SK-N-SH treated with all-trans-retinoic acid at 6 μM for 48 hours (cell line): ENCODE results near the gene FAM3D.

Source experiments
- ATAC-seq: fragments of 200-7000 bp; cut with Tn5 transposase; 3 replicates; pipeline ENCODE4 v1.9.1; 2020; ENCODE audit warnings: mild to moderate bottlenecking, moderate library complexity
- ARNTL ChIP-seq: fragments of 450-650 bp; formaldehyde crosslinking; IDR thresholded peaks from 2 replicates; pipeline ENCODE4 v1.5.0; 2020; ENCODE audit warnings: low read depth, mild to moderate bottlenecking, moderate library complexity, borderline replicate concordance
- BACH2 ChIP-seq: fragments of 250-450 bp; sonication (Bioruptor Pico); IDR thresholded peaks from 2 replicates; pipeline ENCODE4 v1.9.0; 2021; ENCODE audit warnings: mild to moderate bottlenecking, borderline replicate concordance
- ESRRG ChIP-seq: fragments of 250-450 bp; sonication (Bioruptor Pico); IDR thresholded peaks from 2 replicates; pipeline ENCODE4 v1.6.1; 2021; ENCODE audit warnings: mild to moderate bottlenecking
- GLIS3 ChIP-seq: fragments of 250-450 bp; sonication (Bioruptor Pico); IDR thresholded peaks from 2 replicates; pipeline ENCODE4 v1.5.0; 2020; ENCODE audit warnings: mild to moderate bottlenecking, moderate library complexity
- ISL1 ChIP-seq: fragments of 250-450 bp; sonication (Bioruptor Pico); IDR thresholded peaks from 2 replicates; pipeline ENCODE4 v2.1.2; 2022; ENCODE audit warnings: mild to moderate bottlenecking, moderate library complexity
- OSR1 ChIP-seq: fragments of 250-450 bp; sonication (Bioruptor Pico); IDR thresholded peaks from 2 replicates; pipeline ENCODE4 v1.8.0; 2022; ENCODE audit warnings: moderate library complexity, mild to moderate bottlenecking, inconsistent platforms
- PPARA ChIP-seq: fragments of 250-450 bp; sonication (Bioruptor Pico); IDR thresholded peaks from 2 replicates; pipeline ENCODE4 v1.5.0; 2020; ENCODE audit warnings: mild to moderate bottlenecking, borderline replicate concordance
- RARB ChIP-seq: fragments of 250-450 bp; sonication (Bioruptor Pico); IDR thresholded peaks from 2 replicates; pipeline ENCODE4 v1.8.0; 2021; ENCODE audit warnings: mild to moderate bottlenecking, moderate library complexity
- SNAI2 ChIP-seq: fragments of 250-450 bp; sonication (Bioruptor Pico); IDR thresholded peaks from 2 replicates; pipeline ENCODE4 v1.5.0; 2020; ENCODE audit warnings: mild to moderate bottlenecking, moderate library complexity
- TCF4 ChIP-seq: fragments of 250-450 bp; sonication (Bioruptor Pico); IDR thresholded peaks from 2 replicates; pipeline ENCODE4 v1.8.0; 2021; ENCODE audit warnings: mild to moderate bottlenecking, moderate library complexity, borderline replicate concordance
- TOX ChIP-seq: fragments of 250-450 bp; sonication (Bioruptor Pico); IDR thresholded peaks from 2 replicates; pipeline ENCODE4 v1.8.0; 2021; ENCODE audit warnings: mild to moderate bottlenecking, moderate library complexity, borderline replicate concordance
- ZC3H10 ChIP-seq: fragments of 250-450 bp; sonication (Bioruptor Pico); IDR thresholded peaks from 2 replicates; pipeline ENCODE4 v1.5.1; 2021; ENCODE audit warnings: mild to moderate bottlenecking, moderate library complexity
- ZFP3 ChIP-seq: fragments of 250-450 bp; sonication (Bioruptor Pico); IDR thresholded peaks from 2 replicates; pipeline ENCODE4 v1.5.0; 2020; ENCODE audit warnings: mild to moderate bottlenecking, moderate library complexity
- ZFP30 ChIP-seq: fragments of 450-650 bp; formaldehyde crosslinking; IDR thresholded peaks from 2 replicates; pipeline ENCODE4 v1.5.0; 2022; ENCODE audit warnings: mild to moderate bottlenecking, moderate library complexity
- ZNF8 ChIP-seq: fragments of 450-650 bp; formaldehyde crosslinking; IDR thresholded peaks from 2 replicates; pipeline ENCODE4 v1.5.0; 2020; ENCODE audit warnings: mild to moderate bottlenecking, moderate library complexity
- TF ChIP-seq, protein P1 (sequence below): fragments of 250-450 bp; sonication (Bioruptor Pico); IDR thresholded peaks from 2 replicates; pipeline ENCODE4 v1.5.0; 2020; ENCODE audit warnings: mild to moderate bottlenecking, moderate library complexity
- TF ChIP-seq, protein P2 (sequence below): fragments of 250-450 bp; sonication (Bioruptor Pico); IDR thresholded peaks from 2 replicates; pipeline ENCODE4 v1.5.1; 2020; ENCODE audit warnings: low read depth, mild to moderate bottlenecking, moderate library complexity
- TF ChIP-seq, protein P3 (sequence below): fragments of 250-450 bp; sonication (Bioruptor Pico); IDR thresholded peaks from 2 replicates; pipeline ENCODE4 v1.8.0; 2020; ENCODE audit warnings: mild to moderate bottlenecking, moderate library complexity, borderline replicate concordance
- TF ChIP-seq, protein P4 (sequence below): fragments of 250-450 bp; sonication (Bioruptor Pico); IDR thresholded peaks from 2 replicates; pipeline ENCODE4 v1.5.1; 2021; ENCODE audit warnings: mild to moderate bottlenecking, moderate library complexity
- TF ChIP-seq, protein P5 (sequence below): fragments of 250-450 bp; sonication (Bioruptor Pico); IDR thresholded peaks from 2 replicates; pipeline ENCODE4 v1.8.0; 2021; ENCODE audit warnings: low read depth, mild to moderate bottlenecking, moderate library complexity, borderline replicate concordance

FAM3D gene

DNA sequence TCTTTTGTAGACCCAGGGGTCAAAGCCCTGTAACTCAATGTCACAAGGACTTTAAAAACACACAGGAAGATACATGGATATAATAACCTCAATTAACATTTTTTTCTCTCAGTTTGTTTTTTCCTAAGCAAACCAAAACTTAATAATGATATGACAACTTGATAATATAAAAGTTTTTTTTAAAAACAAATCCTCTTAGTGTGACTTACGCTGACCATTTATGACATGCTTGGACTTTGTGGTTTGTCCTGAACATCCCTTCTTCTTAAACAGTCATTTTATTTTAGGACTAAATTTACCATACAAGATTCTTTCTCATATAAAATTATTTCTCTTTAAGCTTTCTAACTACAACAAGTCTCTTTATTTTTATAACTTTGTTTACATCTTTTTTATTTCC, 25.4 kb upstream of the FAM3D start:
- no peak for ATAC-seq
- no peak for TF ChIP-seq ISL1 (CRISPR knock-in tag)

DNA sequence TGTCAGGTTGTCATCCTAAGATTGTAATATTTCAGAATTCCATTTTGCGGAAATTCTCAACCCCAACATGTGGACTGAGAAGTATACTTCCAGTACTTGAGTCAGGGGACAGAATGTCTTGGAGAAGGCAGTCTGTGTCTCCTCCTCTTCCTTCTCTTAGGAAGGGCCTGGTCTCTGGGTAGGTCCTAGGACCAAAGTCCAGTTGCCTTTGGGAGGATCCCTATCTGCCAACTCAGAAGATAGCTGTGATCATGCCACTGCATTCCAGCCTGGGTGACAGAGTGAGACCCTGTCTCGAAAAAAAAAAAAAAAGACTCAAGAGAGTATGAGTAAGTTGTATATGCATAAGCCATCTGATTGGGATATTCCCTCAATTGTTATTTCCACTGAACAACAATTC, 23.9 kb upstream of the FAM3D start:
- ATAC-seq = no peak
- TF ChIP-seq ZFP30 (CRISPR knock-in tag) = no peak
- TF ChIP-seq, protein P1, sequence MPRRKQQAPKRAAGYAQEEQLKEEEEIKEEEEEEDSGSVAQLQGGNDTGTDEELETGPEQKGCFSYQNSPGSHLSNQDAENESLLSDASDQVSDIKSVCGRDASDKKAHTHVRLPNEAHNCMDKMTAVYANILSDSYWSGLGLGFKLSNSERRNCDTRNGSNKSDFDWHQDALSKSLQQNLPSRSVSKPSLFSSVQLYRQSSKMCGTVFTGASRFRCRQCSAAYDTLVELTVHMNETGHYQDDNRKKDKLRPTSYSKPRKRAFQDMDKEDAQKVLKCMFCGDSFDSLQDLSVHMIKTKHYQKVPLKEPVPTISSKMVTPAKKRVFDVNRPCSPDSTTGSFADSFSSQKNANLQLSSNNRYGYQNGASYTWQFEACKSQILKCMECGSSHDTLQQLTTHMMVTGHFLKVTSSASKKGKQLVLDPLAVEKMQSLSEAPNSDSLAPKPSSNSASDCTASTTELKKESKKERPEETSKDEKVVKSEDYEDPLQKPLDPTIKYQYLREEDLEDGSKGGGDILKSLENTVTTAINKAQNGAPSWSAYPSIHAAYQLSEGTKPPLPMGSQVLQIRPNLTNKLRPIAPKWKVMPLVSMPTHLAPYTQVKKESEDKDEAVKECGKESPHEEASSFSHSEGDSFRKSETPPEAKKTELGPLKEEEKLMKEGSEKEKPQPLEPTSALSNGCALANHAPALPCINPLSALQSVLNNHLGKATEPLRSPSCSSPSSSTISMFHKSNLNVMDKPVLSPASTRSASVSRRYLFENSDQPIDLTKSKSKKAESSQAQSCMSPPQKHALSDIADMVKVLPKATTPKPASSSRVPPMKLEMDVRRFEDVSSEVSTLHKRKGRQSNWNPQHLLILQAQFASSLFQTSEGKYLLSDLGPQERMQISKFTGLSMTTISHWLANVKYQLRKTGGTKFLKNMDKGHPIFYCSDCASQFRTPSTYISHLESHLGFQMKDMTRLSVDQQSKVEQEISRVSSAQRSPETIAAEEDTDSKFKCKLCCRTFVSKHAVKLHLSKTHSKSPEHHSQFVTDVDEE (CRISPR knock-in tag) = no peak
- TF ChIP-seq GLIS3 = no peak
- no peak for TF ChIP-seq SNAI2 (CRISPR knock-in tag)
- TF ChIP-seq, protein P2, sequence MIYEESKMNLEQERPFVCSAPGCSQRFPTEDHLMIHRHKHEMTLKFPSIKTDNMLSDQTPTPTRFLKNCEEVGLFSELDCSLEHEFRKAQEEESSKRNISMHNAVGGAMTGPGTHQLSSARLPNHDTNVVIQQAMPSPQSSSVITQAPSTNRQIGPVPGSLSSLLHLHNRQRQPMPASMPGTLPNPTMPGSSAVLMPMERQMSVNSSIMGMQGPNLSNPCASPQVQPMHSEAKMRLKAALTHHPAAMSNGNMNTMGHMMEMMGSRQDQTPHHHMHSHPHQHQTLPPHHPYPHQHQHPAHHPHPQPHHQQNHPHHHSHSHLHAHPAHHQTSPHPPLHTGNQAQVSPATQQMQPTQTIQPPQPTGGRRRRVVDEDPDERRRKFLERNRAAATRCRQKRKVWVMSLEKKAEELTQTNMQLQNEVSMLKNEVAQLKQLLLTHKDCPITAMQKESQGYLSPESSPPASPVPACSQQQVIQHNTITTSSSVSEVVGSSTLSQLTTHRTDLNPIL (CRISPR knock-in tag) = no peak
- no peak for TF ChIP-seq BACH2
- TF ChIP-seq TOX (CRISPR knock-in tag) = no peak
- TF ChIP-seq TCF4 = no peak
- no peak for TF ChIP-seq ZFP3 (CRISPR knock-in tag)
- no peak for TF ChIP-seq PPARA (CRISPR knock-in tag)

DNA sequence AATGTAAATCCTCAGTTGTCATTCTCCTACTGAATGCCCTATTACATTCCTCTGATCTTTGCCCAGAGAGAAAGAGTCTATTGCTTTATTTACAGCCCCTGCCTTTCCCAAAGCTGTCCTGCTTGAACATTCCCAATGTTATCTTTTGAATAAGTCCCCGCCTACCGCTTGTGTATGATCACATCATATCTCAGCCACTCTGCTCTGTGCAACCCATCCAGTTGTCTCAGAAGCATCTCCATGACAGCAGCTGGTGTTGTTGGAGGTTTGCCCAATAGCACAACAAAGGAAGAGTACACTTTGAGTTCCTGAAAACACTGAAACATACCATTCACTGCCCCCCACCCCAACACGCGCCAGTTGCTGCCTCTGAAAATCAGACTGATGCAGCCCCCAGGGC, 22.0 kb upstream of the FAM3D start:
- no peak for ATAC-seq
- TF ChIP-seq, protein P3, sequence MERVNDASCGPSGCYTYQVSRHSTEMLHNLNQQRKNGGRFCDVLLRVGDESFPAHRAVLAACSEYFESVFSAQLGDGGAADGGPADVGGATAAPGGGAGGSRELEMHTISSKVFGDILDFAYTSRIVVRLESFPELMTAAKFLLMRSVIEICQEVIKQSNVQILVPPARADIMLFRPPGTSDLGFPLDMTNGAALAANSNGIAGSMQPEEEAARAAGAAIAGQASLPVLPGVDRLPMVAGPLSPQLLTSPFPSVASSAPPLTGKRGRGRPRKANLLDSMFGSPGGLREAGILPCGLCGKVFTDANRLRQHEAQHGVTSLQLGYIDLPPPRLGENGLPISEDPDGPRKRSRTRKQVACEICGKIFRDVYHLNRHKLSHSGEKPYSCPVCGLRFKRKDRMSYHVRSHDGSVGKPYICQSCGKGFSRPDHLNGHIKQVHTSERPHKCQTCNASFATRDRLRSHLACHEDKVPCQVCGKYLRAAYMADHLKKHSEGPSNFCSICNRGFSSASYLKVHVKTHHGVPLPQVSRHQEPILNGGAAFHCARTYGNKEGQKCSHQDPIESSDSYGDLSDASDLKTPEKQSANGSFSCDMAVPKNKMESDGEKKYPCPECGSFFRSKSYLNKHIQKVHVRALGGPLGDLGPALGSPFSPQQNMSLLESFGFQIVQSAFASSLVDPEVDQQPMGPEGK = no peak

DNA sequence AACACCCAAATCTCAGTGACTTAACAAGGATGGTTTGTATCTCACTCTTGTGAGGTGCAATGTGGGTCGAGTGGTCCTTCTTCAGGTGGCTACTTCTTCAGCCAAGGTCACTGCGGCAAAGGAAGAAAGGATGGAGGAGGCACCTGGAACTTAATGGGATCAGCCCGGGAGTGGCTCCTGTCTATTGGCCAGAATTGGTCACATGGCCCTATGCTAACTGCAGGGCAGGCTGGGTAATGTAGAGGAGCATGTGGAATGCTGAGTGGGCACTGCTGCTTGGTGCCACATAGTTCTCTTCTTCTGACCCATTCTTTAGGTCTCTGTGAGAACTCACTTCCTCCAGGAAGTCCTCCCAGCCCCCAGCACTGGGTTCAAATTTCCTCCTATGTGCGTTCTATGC, 20.3 kb upstream of the FAM3D start:
- no peak for ATAC-seq
- no peak for TF ChIP-seq ESRRG
- no peak for TF ChIP-seq ZFP3 (CRISPR knock-in tag)
- no peak for TF ChIP-seq OSR1
- TF ChIP-seq GLIS3 = no peak
- no peak for TF ChIP-seq ZC3H10 (CRISPR knock-in tag)
- TF ChIP-seq, protein P3 = no peak
- TF ChIP-seq, protein P4, sequence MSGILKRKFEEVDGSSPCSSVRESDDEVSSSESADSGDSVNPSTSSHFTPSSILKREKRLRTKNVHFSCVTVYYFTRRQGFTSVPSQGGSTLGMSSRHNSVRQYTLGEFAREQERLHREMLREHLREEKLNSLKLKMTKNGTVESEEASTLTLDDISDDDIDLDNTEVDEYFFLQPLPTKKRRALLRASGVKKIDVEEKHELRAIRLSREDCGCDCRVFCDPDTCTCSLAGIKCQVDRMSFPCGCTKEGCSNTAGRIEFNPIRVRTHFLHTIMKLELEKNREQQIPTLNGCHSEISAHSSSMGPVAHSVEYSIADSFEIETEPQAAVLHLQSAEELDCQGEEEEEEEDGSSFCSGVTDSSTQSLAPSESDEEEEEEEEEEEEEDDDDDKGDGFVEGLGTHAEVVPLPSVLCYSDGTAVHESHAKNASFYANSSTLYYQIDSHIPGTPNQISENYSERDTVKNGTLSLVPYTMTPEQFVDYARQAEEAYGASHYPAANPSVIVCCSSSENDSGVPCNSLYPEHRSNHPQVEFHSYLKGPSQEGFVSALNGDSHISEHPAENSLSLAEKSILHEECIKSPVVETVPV (CRISPR knock-in tag) = no peak
- no peak for TF ChIP-seq ZNF8 (CRISPR knock-in tag)
- no peak for TF ChIP-seq ARNTL
- no peak for TF ChIP-seq TOX (CRISPR knock-in tag)

DNA sequence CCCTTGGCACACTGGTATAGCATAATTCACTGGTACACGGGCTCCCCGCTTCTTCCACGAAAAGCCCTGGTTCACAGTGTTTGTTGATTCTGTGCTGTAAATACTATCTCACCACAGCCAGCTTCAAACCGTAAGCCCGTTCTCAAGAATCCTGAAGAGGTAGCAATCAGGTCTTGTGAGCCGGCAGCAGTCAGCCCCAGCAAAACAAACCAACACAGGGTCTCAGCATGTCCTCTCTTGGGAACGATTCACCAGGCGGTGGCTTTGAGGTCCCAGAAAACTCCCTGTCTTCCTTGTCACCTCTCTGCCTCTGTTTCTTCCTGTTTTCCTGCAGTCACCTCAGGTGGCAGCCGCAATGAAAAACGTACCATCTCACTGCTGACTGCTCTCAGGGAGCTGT, 19.1 kb upstream of the FAM3D start:
- no peak for ATAC-seq
- no peak for TF ChIP-seq RARB
- no peak for TF ChIP-seq ISL1 (CRISPR knock-in tag)
- TF ChIP-seq TCF4 = no peak
- TF ChIP-seq GLIS3 = no peak
- TF ChIP-seq, protein P1 (CRISPR knock-in tag) = no peak
- TF ChIP-seq TOX (CRISPR knock-in tag) = no peak
- TF ChIP-seq ZNF8 (CRISPR knock-in tag) = no peak
- TF ChIP-seq SNAI2 (CRISPR knock-in tag) = no peak
- TF ChIP-seq, protein P5, sequence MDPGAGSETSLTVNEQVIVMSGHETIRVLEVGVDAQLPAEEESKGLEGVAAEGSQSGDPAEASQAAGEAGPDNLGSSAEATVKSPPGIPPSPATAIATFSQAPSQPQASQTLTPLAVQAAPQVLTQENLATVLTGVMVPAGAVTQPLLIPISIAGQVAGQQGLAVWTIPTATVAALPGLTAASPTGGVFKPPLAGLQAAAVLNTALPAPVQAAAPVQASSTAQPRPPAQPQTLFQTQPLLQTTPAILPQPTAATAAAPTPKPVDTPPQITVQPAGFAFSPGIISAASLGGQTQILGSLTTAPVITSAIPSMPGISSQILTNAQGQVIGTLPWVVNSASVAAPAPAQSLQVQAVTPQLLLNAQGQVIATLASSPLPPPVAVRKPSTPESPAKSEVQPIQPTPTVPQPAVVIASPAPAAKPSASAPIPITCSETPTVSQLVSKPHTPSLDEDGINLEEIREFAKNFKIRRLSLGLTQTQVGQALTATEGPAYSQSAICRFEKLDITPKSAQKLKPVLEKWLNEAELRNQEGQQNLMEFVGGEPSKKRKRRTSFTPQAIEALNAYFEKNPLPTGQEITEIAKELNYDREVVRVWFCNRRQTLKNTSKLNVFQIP (CRISPR knock-in tag) = no peak
- TF ChIP-seq ARNTL = no peak
- TF ChIP-seq OSR1 = no peak
- no peak for TF ChIP-seq PPARA (CRISPR knock-in tag)
